ENCODE measurements around the gene MDM2. TPM values are rescaled to one million over a fixed set of nuclear protein-coding genes. Genes with fewer than 3 reads are reported as not detected.

The MDM2 gene
- total and polyA plus RNA-seq, 2 of the 8 experiments (the other 6 are each of a cell fraction or from before 2014, with no cell fraction given): 15.1 to 115 TPM

DNA sequence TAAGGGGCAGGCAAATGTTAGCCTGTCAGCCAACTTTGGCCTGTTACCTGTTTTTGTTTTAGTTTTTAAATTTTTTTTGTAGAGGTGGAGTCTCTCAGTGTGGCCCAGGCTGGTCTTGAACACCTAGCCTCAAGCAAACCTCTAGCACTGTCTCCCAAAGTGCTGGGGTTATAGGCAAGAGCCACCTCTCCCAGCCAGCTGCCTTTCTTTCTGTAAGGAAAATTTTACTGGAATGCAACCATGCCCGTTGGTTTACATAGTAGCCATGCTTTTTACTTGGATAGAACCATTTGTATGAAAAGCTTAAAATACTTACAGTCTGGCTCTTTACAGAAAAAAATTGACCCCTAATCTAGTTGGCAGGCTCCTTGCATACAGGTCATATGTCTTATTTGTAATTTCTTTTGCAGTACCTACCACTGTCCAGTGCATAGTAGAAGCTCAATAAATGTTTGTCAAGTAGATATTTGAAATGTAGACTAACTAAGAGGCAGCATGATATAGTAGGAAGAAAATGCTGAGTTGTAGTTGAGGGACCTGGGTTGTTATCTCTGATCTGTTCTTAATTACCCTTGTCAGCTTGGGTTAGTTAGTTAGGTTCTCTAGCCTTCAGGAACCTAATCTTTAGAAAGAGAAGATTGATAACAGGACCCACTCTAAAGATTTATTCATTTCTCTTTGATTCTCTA is 4.7 kb downstream of the MDM2 start (continued):
- TF ChIP-seq CEBPB (IDR thresholded peaks at IDR 0.05; ENCODE audit: low read depth, low read length): no peak
- TF ChIP-seq MAFK (IDR thresholded peaks at IDR 0.05; ENCODE audit: low read depth, low read length): no peak

All from H1 (cell line).